Endothelial cell of umbilical vein (primary cell): Measurements from ENCODE around the gene ZNF585A. TPM values are rescaled to one million over a fixed set of nuclear protein-coding genes. Genes with fewer than 3 reads are reported as not detected.

Source experiments
- BruUV-seq: library from RNA; stranded (reverse); fragments of 400-500 nt; replicated peaks from 2 replicates; lab custom pipeline; 2021; lab: Mats Ljungman, UMichigan
- CTCF ChIA-PET: fragments of 300-600, 350-600 bp; sonication (Branson Sonifier 250); formaldehyde crosslinking; loops from one replicate; lab custom pipeline; 2021; ENCODE audit warnings: antibody characterized with exemption, inconsistent platforms; lab: Charles Lee
- POLR2A ChIA-PET: fragments of 300-600, 350-600 bp; sonication (Branson Sonifier 250); formaldehyde crosslinking; loops from one replicate; lab custom pipeline; 2021; ENCODE audit warnings: antibody characterized with exemption, inconsistent platforms; lab: Charles Lee
- DNase-seq: peaks from one replicate; pipeline ENCODE4 v3.0.0-alpha.2; 2011; ENCODE audit warnings: low read depth, low spot score
- FAIRE-seq: peaks from 2 replicates; lab custom pipeline; 2011; peaks lifted over from hg19 to GRCh38; lab: Jason Lieb, UNC
- H2AFZ ChIP-seq: 2 replicates; pipeline ENCODE4 v1.6.0; 2012; ENCODE audit warnings: low read depth, low read length, control low read depth, inconsistent platforms
- H3K27ac ChIP-seq: 2 replicates; pipeline ENCODE4 v1.5.1; 2011; ENCODE audit warnings: low read depth, mild to moderate bottlenecking, control low read depth, low read length, moderate library complexity; ENCODE audit not compliant: insufficient read depth
- H3K27me3 ChIP-seq, 2 experiments: 2 replicates each; pipeline versions ENCODE4 v1.6.0 to v1.6.1; 2011; ENCODE audit warnings: low read length in 2 of 2, mixed read lengths in 1 of 2; ENCODE audit not compliant: control insufficient read depth in 2 of 2, insufficient read depth in 2 of 2
- H3K36me3 ChIP-seq, 2 experiments: 2 replicates in 1 of 2; 3 replicates in 1 of 2; pipeline ENCODE4 v1.5.1; 2011; ENCODE audit warnings: low read length in 2 of 2, mild to moderate bottlenecking in 1 of 2, moderate library complexity in 1 of 2; ENCODE audit not compliant: control insufficient read depth in 2 of 2, insufficient read depth in 2 of 2; ENCODE audit errors: extremely low read depth in 1 of 2
- H3K4me1 ChIP-seq: 3 replicates; pipeline ENCODE4 v1.5.1; 2011; ENCODE audit warnings: mild to moderate bottlenecking, low read length; ENCODE audit not compliant: control insufficient read depth, insufficient read depth; ENCODE audit errors: extremely low read depth
- H3K4me2 ChIP-seq: 2 replicates; pipeline ENCODE4 v1.6.1; 2011; ENCODE audit warnings: low read length, control low read depth, mixed read lengths; ENCODE audit not compliant: insufficient read depth
- H3K4me3 ChIP-seq, 3 experiments: fragments of 200-600 bp in 1 of 3; sonication (generic), shearing (Covaris generic) in 1 of 3; replicated peaks in 1 of 3; 2 replicates each; pipeline ENCODE4 v1.5.1; 2011 to 2016; ENCODE audit warnings: control low read depth in 3 of 3, low read length in 3 of 3, mild to moderate bottlenecking in 2 of 3, inconsistent platforms in 1 of 3, low read depth in 1 of 3, moderate library complexity in 1 of 3; ENCODE audit not compliant: insufficient read depth in 1 of 3
- H3K79me2 ChIP-seq: 2 replicates; pipeline ENCODE4 v1.6.0; 2012; ENCODE audit warnings: low read length, inconsistent platforms; ENCODE audit not compliant: control insufficient read depth, insufficient read depth
- H3K9ac ChIP-seq: replicated peaks from 2 replicates; pipeline ENCODE3; 2011; ENCODE audit warnings: low read length, control low read depth; ENCODE audit not compliant: insufficient read depth; ENCODE audit errors: extremely low read depth
- H3K9me1 ChIP-seq: replicated peaks from 3 replicates; pipeline ENCODE4 v1.6.0; 2011; ENCODE audit warnings: mild to moderate bottlenecking, low read length; ENCODE audit not compliant: control insufficient read depth, insufficient read depth; ENCODE audit errors: extremely low read depth
- H3K9me3 ChIP-seq: replicated peaks from 2 replicates; pipeline ENCODE4 v1.5.1; 2012; ENCODE audit warnings: low read length, inconsistent platforms; ENCODE audit not compliant: control insufficient read depth, insufficient read depth
- H4K20me1 ChIP-seq: replicated peaks from 2 replicates; pipeline ENCODE3; 2011; ENCODE audit warnings: mild to moderate bottlenecking, low read length; ENCODE audit not compliant: control insufficient read depth, insufficient read depth; ENCODE audit errors: extremely low read depth
- CTCF ChIP-seq, 2 donors: IDR thresholded peaks; 1 replicate in 1 of 2; 2 replicates in 1 of 2; pipeline ENCODE4 v1.5.1; 2011; ENCODE audit warnings: low read length in 2 of 2, mild to moderate bottlenecking in 2 of 2, moderate library complexity in 2 of 2, control low read depth in 1 of 2, inconsistent platforms in 1 of 2, low read depth in 1 of 2; ENCODE audit not compliant: insufficient read depth in 1 of 2; ENCODE audit errors: extremely low read depth in 1 of 2
- MAX ChIP-seq: IDR thresholded peaks from 2 replicates; pipeline ENCODE4 v1.6.1; 2011; ENCODE audit not compliant: insufficient read depth, insufficient read length
- POLR2A ChIP-seq: IDR thresholded peaks from 2 replicates; pipeline ENCODE4 v1.6.1; 2012; ENCODE audit warnings: low read depth, mild to moderate bottlenecking, control low read depth, low read length
- POLR2AphosphoS5 ChIP-seq: IDR thresholded peaks from 2 replicates; pipeline ENCODE4 v1.6.1; 2012; ENCODE audit warnings: low read depth, mild to moderate bottlenecking, control low read depth, low read length, moderate library complexity; ENCODE audit not compliant: insufficient read depth
- dilution Hi-C: fragments of 300-500 bp; cut with MboI; formaldehyde crosslinking; loops from one replicate; pipeline ENCODE4 v1.15.0; 2019; ENCODE audit warnings: low sequenced_read_pairs; ENCODE audit not compliant: extremely low pct_ligation_motif_present
- intact Hi-C: fragments of 100-400 bp; cut with micrococcal nuclease; formaldehyde crosslinking; loops from one replicate; pipeline ENCODE4 v1.10.0; 2022
- polyA plus RNA-seq, 4 experiments: library from polyadenylated mRNA; depleted of rRNA in 3 of 4; stranded (reverse) in 3 of 4; unstranded in 1 of 4; fragments of >200 nt; gene quantifications; 2 replicates each; pipeline versions ENCODE4 v1.2.1 to v1.2.3, GENCODE V29; 2011 to 2012; ENCODE audit warnings: missing spikeins in 1 of 4
- total RNA-seq: library from RNA; stranded (reverse); gene quantifications from 2 replicates; pipeline ENCODE4 v1.2.3, GENCODE V29; 2021

Gene ZNF585A
- total and polyA plus RNA-seq, 2 donors (not counting 3 experiments of a cell fraction or from before 2014, with no cell fraction given) = 4.7 to 6.0 TPM

- Histone ChIP-seq H3K4me2 (peak within 1 kb of the TSS; percentile 77), H2AFZ (peak within 1 kb of the TSS; percentile 83), H4K20me1 (no peaks in the 10 kb centered on the region), H3K27me3 (no peaks in the 10 kb centered on the region), H3K9me3 (no peaks in the 10 kb centered on the region), H3K79me2 (peaks cover 11% of the 10 kb centered on the region), H3K9me1 (no peaks in the 10 kb centered on the region), H3K4me3 (peak within 1 kb of the TSS; percentile 51 to 89 (median 56)), H3K4me1 (peaks cover 5% of the 10 kb centered on the region), H3K27ac (peak within 1 kb of the TSS; percentile 39), H3K9ac (peak within 1 kb of the TSS; percentile 74), H3K36me3 (no peaks in the 10 kb centered on the region)
- TF ChIP-seq CTCF (IDR thresholded peaks at IDR 0.05; ENCODE audit: extremely low read depth in 1 of 2, insufficient read depth in 1 of 2, low read depth in 1 of 2, low read length in 2 of 2) (no peak), MAX (no peak), POLR2A (peak; percentile 58), POLR2AphosphoS5 (peak; percentile 67)
- DNase-seq (peak; percentile 92), FAIRE-seq (peak; percentile 89)
- intact Hi-C loops = loop anchor here (1.0 to 10.0 kb wide), 6 partner anchors 8 to 251 kb away; partner anchors contain the start of genes ZNF420, ZNF527, ZNF570 and ZNF585A
- no TSS peak for BruUV-seq
- dilution Hi-C loops = no loop called here
- POLR2A ChIA-PET = no interaction called here
- CTCF ChIA-PET = interaction anchor here (0.8 to 1.4 kb wide), 3 partner anchors 9 to 117 kb away, joined by 3 to 5 read pairs (median 4); partner anchors contain the start of gene ZNF585A
These were observed 45.5 kb upstream of the ZNF585A start, which contains the start of gene ZNF383 for GRCh38 chr19:37217775-37218591. TSS of gene ZNF383 (plus strand) at chr19:37218214. CDS start at chr19:37230454, 12,240 bp downstream.
